ENCODE measurements around the gene TSSC4. TPM values are rescaled to one million over a fixed set of nuclear protein-coding genes. Genes with fewer than 3 reads are reported as not detected.

The TSSC4 gene
- total RNA-seq, 6 experiments from 2014 or later, result 47.4 to 74.7 (median 62.8) TPM

- Mint-ChIP-seq H3K4me1 (ENCODE audit: low read depth) (peaks cover 21% of the 10 kb centered on the region), H3K4me3 (peak overlapping the region; percentile 92), H3K36me3 (ENCODE audit: low read depth) (peaks cover 18% of the 10 kb centered on the region), H3K27ac (peak overlapping the region; percentile 92), H3K27me3 (ENCODE audit: insufficient read depth) (peaks cover 21% of the 10 kb centered on the region), H3K9me3 (no peaks in the 10 kb centered on the region)
- no peak for DNase-seq
- TF ChIP-seq CTCF (IDR thresholded peaks at IDR 0.05), result peak; percentile 56; the same call in 1 of the 2 replicates
Measured at GRCh38 chr11:2401436-2401984, 960 bp downstream of the TSSC4 start.

- Mint-ChIP-seq H3K36me3 (ENCODE audit: low read depth) (peaks cover 13% of the 10 kb centered on the region), H3K9me3 (no peaks in the 10 kb centered on the region), H3K27ac (peak overlapping the region; percentile 92; the same call in 1 of the 2 replicates), H3K4me3 (peak overlapping the region; percentile 92), H3K4me1 (ENCODE audit: low read depth) (peaks cover 21% of the 10 kb centered on the region), H3K27me3 (ENCODE audit: insufficient read depth) (peaks cover 21% of the 10 kb centered on the region)
- no peak for TF ChIP-seq CTCF (IDR thresholded peaks at IDR 0.05)
- DNase-seq, result no peak
Measured at GRCh38 chr11:2402106-2402505, 1.6 kb downstream of the TSSC4 start.

DNA sequence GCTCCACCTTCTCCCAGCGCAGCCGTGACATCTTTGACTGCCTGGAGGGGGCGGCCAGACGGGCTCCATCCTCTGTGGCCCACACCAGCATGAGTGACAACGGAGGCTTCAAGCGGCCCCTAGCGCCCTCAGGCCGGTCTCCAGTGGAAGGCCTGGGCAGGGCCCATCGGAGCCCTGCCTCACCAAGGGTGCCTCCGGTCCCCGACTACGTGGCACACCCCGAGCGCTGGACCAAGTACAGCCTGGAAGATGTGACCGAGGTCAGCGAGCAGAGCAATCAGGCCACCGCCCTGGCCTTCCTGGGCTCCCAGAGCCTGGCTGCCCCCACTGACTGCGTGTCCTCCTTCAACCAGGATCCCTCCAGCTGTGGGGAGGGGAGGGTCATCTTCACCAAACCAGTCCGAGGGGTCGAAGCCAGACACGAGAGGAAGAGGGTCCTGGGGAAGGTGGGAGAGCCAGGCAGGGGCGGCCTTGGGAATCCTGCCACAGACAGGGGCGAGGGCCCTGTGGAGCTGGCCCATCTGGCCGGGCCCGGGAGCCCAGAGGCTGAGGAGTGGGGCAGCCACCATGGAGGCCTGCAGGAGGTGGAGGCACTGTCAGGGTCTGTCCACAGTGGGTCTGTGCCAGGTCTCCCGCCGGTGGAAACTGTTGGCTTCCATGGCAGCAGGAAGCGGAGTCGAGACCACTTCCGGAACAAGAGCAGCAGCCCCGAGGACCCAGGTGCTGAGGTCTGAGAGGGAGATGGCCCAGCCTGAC, 2.5 kb downstream of the TSSC4 start:
- no peak for DNase-seq
- TF ChIP-seq CTCF (IDR thresholded peaks at IDR 0.05), result no peak
- Mint-ChIP-seq H3K4me1 (ENCODE audit: low read depth) (peaks cover 21% of the 10 kb centered on the region), H3K4me3 (peak overlapping the region; percentile 92; the same call in 1 of the 2 replicates), H3K27me3 (ENCODE audit: insufficient read depth) (peaks cover 25% of the 10 kb centered on the region), H3K36me3 (ENCODE audit: low read depth) (peaks cover 6% of the 10 kb centered on the region; the same call in 1 of the 2 replicates), H3K9me3 (no peaks in the 10 kb centered on the region), H3K27ac (peak overlapping the region; percentile 40; the same call in 1 of the 2 replicates)

DNA sequence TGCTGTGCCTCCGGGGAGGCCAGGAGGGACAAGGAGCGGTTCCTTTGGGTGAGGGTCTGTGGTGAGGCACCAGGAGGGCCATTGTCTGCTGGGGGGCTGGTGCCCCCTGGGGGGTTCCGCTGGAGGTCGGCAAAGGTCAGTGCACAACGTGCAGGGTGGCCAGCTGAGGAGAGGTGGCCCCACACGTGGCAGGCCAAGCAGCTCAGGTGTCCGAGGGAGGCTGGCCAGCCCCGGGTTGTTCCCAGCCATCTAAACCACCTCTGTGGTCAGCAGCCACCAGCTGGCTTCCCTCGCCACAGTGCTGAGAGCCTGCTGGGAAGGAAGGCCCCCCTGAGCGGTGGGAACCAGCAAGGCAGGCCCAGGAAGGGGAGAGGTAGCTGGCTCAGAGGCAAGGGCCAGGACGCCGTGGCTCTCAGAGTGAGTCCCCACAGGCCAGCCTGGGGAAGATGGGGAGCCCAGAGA, 4.2 kb downstream of the TSSC4 start:
- Mint-ChIP-seq H3K27ac (peak overlapping the region; percentile 16; the same call in 1 of the 2 replicates), H3K36me3 (ENCODE audit: low read depth) (peaks cover 6% of the 10 kb centered on the region; the same call in 1 of the 2 replicates), H3K9me3 (no peaks in the 10 kb centered on the region), H3K4me3 (no peak overlapping the region; the same call in 1 of the 2 replicates), H3K4me1 (ENCODE audit: low read depth) (peaks cover 14% of the 10 kb centered on the region), H3K27me3 (ENCODE audit: insufficient read depth) (peaks cover 30% of the 10 kb centered on the region)
- no peak for TF ChIP-seq CTCF (IDR thresholded peaks at IDR 0.05)
- no peak for DNase-seq

DNA sequence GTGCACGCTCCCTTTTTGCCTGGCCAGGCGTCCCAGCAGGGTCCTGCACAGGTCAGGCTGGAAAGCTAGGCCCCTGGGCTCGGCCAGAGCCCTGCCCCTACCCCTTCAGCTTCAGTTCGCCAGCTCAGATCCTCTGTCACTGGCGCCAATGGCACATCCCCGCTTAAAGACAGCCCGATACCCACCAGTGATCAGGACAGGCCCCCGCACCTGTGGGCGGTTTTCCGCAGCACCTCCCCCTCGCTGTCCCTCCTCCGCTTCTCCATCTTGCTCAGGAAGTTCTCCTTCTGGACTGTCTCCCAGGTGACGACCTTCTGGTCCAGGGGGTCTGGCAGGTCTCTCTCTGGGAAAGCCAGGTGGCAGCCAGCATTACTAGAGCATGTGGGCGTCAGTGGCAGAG, 5.9 kb downstream of the TSSC4 start:
- Mint-ChIP-seq H3K36me3 (ENCODE audit: low read depth) (peaks cover 2% of the 10 kb centered on the region; the same call in 1 of the 2 replicates), H3K27me3 (ENCODE audit: insufficient read depth) (peaks cover 30% of the 10 kb centered on the region), H3K4me3 (peak overlapping the region; percentile 49; the same call in 1 of the 2 replicates), H3K9me3 (no peaks in the 10 kb centered on the region), H3K4me1 (ENCODE audit: low read depth) (peaks cover 10% of the 10 kb centered on the region), H3K27ac (no peak overlapping the region)
- TF ChIP-seq CTCF (IDR thresholded peaks at IDR 0.05), result no peak
- DNase-seq, result no peak
